Suprapubic skin (tissue), 3 donors: Measurements from ENCODE around the gene C14orf132.

ENCODE experiments used
- POLR2A ChIP-seq, 2 donors: fragments of 450-650 bp; IDR thresholded peaks; one replicate each; pipeline ENCODE4 v1.6.1; 2017; ENCODE audit warnings: antibody characterized with exemption in 2 of 2, mild to moderate bottlenecking in 2 of 2, moderate library complexity in 2 of 2
- TF ChIP-seq, protein P1 (sequence below), 2 donors: fragments of 200-600 bp in 1 of 2; fragments of 450-650 bp in 1 of 2; sonication (generic) in 1 of 2; IDR thresholded peaks; one replicate each; pipeline ENCODE4 v1.5.1; 2016 to 2019; ENCODE audit warnings: antibody characterized with exemption in 2 of 2, mild to moderate bottlenecking in 1 of 2, moderate library complexity in 1 of 2

DNA sequence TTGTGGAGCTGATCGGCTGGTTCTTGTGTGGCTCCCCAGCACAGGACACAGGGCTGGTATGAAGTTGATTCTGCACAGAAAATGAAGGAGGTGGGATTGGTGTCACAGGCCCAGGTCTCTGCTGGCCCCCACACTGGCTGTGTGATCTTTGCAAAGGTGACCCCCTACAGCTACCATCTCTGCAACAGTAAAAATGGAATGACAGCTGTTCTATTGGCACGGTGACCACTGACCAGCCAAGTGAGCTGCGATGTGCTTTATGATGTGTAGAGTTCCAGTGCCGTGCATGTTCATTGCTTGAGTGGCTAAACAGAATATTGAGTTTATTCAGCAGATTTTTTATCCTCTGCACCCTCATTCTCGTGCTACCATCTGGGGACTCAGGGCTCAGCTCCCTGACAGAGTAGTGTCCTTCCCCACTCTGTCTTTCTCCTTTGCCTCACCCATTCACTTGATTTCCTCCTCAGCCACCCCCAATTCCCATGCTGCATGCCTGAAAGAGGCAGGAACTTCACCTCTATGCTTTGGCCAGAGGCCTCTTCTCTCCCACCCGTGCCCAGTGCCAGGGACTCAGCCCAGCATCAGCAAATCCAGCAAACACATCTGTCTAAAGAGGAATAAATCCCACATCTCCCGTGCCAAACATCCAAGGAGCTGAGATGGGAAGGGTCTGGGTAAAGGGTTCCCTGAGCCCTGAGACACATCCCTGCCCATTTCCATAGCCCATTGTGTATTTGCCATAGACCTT is 21.2 kb downstream of the C14orf132 start:
- TF ChIP-seq, protein P1, sequence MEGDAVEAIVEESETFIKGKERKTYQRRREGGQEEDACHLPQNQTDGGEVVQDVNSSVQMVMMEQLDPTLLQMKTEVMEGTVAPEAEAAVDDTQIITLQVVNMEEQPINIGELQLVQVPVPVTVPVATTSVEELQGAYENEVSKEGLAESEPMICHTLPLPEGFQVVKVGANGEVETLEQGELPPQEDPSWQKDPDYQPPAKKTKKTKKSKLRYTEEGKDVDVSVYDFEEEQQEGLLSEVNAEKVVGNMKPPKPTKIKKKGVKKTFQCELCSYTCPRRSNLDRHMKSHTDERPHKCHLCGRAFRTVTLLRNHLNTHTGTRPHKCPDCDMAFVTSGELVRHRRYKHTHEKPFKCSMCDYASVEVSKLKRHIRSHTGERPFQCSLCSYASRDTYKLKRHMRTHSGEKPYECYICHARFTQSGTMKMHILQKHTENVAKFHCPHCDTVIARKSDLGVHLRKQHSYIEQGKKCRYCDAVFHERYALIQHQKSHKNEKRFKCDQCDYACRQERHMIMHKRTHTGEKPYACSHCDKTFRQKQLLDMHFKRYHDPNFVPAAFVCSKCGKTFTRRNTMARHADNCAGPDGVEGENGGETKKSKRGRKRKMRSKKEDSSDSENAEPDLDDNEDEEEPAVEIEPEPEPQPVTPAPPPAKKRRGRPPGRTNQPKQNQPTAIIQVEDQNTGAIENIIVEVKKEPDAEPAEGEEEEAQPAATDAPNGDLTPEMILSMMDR (IDR thresholded peaks at IDR 0.05) = no peak
- TF ChIP-seq POLR2A (IDR thresholded peaks at IDR 0.05) = no peak
